ENCODE results near the gene OOEP.

OOEP gene

GRCh38 chr6:73364549-73364948, 5.1 kb downstream of the OOEP start:
- DNase-seq (ENCODE audit: low read depth in 2 of 2): no peak

- no peak for DNase-seq (ENCODE audit: low read depth in 2 of 2)
These were observed 5.6 kb downstream of the OOEP start for GRCh38 chr6:73364121-73364520.

DNA sequence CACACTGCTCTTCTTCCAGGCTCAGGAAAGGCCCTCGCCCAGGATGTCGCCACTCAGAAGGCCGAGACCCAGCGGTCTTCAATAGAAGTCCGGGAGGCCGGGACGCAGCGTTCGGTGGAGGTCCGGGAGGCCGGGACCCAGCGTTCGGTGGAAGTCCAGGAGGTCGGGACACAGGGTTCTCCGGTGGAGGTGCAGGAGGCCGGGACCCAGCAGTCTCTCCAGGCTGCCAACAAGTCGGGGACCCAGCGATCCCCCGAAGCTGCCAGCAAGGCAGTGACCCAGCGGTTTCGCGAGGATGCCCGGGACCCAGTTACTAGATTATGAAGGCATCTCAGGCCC, 6.2 kb downstream of the OOEP start:
- DNase-seq (ENCODE audit: low read depth in 2 of 2): no peak

GRCh38 chr6:73362869-73363536, 6.7 kb downstream of the OOEP start:
- no peak for DNase-seq (ENCODE audit: low read depth in 2 of 2)

DNA sequence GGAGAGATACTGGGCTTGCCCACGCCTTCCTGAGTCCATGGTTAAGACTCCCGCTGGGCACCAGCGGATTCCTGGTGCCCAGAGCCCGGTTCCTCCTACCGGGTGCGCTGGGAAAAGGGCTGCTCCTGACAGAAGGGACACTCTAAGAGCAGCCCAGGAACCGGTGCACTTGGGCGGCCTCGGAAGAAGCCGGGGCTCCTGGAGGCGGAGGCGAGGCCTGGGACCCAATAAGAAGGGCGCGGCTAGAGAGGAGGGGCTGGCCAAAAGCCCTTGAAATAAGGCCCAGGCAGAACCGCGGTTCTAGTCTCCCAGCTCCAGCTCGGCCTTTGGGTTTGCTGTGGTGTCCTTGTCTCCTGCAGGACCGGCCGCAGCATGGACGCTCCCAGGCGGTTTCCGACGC, 7.3 kb downstream of the OOEP start, which contains the start of gene KHDC3L:
KHDC3L (plus strand) TSS at position 301 of the 400 bp plus-strand sequence; CDS start at position 373, 72 bp downstream.
- no peak for DNase-seq (ENCODE audit: low read depth in 2 of 2)

DNA sequence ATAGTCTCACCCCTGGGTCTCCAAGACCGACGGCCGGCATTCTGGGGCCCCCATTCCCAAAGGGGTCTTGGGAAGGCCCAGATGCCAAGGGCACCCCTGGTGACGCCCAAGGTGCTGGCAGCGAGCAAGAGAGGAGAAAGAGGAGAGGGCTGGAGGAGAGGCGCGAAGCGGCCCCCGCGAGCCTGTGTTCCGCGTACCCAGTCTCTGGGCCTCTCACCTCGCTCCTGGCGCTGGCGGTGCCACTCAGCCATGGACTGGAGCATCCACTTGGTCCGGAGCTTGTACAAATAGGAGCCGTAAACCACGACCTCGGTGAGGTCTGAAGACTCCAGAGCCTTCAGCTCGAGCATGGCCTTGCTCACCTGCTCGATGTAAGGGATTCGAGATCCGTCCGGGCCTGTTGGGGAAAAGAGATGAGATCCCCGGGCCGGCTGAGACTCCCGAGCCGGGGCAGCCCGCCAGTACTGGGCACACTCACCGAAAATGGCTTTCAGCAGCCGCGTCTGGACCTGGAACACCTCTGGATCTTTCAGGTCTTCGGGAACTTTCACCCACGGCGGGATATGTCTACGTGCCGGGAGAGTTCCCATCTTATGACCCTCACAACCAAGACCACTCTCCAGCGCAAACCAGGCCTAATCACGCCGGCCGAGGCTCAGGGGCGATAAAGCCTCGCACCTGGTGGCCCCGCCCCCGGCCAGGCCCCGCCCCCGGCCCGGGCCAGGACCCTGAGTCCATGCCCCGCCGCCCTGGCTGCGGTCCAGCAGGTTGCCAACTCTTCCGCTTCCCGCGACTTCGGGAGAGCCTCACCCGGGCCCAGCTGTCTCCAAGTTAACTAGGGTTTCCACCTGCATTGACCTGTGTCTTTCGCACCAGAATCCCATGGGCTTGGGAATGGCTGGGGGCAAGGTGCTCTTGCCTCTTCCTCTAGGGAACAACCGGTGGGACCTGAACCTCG, 15.8 kb downstream of the OOEP start, which contains the start of gene DPPA5:
DPPA5 (minus strand) TSS at position 641 of the 958 bp plus-strand sequence; CDS start at position 590, 51 bp downstream.
- DNase-seq (ENCODE audit: low read depth in 2 of 2): no peak

DNA sequence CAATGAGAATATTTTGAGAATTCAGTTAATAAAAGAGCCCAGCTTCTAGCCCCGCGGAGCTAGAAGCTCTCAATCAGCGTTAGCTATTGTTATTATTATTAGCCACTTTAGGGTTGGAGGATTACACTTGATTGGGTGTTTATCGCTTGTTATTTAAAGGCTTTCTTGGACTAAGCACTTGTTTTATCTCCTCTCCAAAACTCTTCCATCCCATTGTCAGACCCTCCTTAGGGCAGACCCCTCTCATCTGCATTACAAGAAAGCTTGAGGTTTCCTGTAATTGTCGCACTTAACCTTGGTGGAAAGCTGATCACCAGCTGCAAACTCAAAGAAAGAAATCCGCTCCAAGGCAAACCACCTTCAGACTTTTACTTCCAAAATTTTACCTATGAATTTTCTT, 20.4 kb downstream of the OOEP start:
- no peak for DNase-seq (ENCODE audit: low read depth in 2 of 2)

DNA sequence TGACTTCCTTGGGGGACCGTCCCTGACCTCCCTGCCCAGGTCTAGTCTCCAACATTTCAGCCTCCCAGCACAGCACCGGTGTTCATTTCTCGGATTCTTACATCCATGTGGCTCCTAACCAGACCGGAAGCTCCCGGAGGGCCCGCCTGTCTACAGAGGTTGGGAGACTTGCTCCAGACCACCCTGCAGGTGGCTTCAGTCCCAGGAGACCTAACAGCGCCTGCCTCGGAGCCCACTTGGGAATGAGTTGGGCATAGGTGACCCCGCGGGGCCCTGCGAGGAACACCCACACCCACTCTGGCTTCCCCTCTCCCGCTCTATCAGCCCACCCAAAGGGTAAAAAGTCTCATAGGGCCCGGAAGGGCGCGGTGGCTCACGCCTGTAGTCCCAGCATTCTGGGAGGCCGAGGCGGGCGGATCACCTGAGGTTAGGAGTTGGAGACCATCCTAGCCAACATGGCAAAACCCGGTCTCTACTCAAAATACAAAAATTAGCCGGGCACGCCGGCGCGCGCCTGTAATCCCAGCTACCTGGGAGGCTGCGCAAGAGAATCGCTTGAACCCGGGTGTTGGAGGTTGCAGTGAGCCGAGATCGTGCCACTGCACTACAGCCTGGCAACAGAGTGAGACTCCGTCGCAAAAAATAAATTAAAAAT, 21.0 kb downstream of the OOEP start:
- no peak for DNase-seq (ENCODE audit: low read depth in 2 of 2)

DNA sequence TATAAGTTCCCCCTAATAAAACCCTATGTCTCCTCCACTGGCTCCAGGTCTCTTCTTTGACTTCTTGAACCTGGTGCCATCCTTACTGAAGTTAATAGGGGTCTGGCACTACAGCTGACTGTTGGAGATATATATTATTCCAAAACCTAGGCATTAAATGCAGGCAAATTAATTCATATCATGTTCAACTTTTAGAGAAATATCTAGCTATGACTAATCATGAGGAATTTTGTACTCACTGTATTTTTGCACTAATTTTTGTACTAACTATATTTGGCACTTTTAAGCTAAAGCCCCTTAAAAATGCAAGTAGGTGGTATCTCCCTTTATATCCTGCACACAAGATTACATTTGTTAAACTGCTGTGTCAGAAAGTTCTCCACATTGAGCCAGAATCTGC, 26.5 kb downstream of the OOEP start:
- DNase-seq (ENCODE audit: low read depth in 2 of 2): no peak

DNA sequence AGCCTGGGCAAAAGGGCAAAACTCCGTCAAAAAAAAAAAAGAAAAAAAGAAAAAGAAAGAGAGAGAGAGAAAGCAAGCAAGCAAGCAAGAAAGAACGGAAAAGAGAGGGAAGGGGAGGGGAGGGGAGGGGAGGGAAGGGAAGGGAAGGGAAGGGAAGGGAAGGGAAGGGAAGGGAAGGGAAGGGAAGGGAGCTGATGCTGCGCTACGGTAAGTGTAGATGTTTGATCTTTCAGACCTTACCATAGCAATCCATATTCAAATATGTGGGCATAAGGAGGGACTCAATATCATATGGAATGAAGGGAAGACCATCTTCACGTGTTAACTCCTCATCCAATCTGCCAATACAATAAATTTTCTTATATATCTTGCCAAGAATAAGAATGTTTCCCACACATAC, 27.5 kb downstream of the OOEP start:
- no peak for DNase-seq (ENCODE audit: low read depth in 2 of 2)

- DNase-seq (ENCODE audit: low read depth in 2 of 2): no peak
These were observed 28.4 kb downstream of the OOEP start for GRCh38 chr6:73341335-73341734.

DNA sequence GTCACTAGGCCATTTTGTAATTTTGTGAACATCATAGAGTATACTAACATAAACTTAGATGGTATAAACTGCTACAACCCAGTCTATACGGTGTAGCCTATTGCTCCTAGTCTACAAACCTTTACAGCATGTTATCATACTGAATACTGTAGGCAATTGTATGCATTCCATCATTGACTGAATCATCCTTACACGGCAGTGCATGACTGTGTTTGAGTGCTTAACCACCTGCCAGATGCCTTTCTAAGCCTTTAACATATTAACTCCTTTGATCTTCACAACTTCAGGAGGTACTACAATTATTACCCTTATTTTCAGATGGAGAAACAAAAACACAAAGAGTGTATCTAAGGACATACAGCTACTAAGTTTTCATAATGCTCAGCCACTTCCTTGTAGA, 29.6 kb downstream of the OOEP start:
- no peak for DNase-seq (ENCODE audit: low read depth in 2 of 2)

GRCh38 chr6:73339340-73339739, 30.4 kb downstream of the OOEP start:
- DNase-seq (ENCODE audit: low read depth in 2 of 2): no peak

DNA sequence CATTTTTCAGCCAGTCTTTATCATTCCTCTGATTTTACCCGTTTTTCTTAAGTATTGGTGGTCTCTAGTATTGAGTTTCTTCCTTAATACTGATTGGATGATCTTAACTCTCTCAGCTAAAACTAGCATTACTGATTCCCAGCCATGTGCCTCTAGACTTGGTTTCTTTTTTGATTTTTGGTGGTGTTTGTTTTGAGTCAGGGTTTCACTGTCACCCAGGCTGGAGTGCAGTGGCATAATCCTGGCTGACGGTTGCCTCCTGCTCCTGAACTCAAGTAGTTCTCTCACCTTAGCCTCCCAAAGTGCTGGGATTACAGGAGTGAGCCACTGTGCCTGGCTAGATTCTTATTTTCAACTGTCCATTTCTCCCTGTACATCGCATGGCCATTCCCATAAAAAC, 40.5 kb downstream of the OOEP start:
- no peak for DNase-seq (ENCODE audit: low read depth in 2 of 2)

- DNase-seq (ENCODE audit: low read depth in 2 of 2): no peak
These were observed 40.9 kb downstream of the OOEP start for GRCh38 chr6:73328790-73329189.

DNA sequence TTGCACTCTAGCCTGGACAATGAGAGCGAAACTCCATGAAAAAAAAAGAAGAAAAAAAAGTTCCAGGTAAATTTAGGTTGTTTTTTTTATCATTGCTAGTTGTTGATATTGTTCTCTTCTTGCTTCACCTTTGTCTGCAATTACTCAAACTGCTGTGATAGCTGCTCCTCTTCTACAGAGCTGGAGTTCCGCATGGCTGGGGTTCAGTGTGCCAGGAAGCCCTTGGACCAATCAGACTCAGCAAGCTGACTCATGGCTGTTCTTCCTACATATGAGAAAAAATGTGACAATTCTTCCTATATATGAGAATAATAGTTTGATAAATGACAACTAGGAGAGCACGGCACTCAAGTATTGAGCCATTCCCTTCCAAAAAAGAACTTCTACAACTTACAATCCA, 44.0 kb downstream of the OOEP start:
- DNase-seq (ENCODE audit: low read depth in 2 of 2): no peak

- DNase-seq (ENCODE audit: low read depth in 2 of 2): no peak
These were observed 46.4 kb downstream of the OOEP start for GRCh38 chr6:73323323-73323722.
